SK-N-SH treated with all-trans-retinoic acid at 6 μM for 48 hours (cell line): ENCODE results near the gene SIX2.

ENCODE experiments used
- ATAC-seq: fragments of 200-7000 bp; cut with Tn5 transposase; 3 replicates; pipeline ENCODE4 v1.9.1; 2020; ENCODE audit warnings: mild to moderate bottlenecking, moderate library complexity
- ARNTL ChIP-seq: fragments of 450-650 bp; formaldehyde crosslinking; IDR thresholded peaks from 2 replicates; pipeline ENCODE4 v1.5.0; 2020; ENCODE audit warnings: low read depth, mild to moderate bottlenecking, moderate library complexity, borderline replicate concordance
- CSDC2 ChIP-seq: fragments of 250-450 bp; sonication (Bioruptor Pico); IDR thresholded peaks from 2 replicates; pipeline ENCODE4 v1.5.0; 2020; ENCODE audit warnings: mild to moderate bottlenecking, moderate library complexity
- ESRRG ChIP-seq: fragments of 250-450 bp; sonication (Bioruptor Pico); IDR thresholded peaks from 2 replicates; pipeline ENCODE4 v1.6.1; 2021; ENCODE audit warnings: mild to moderate bottlenecking
- GLIS3 ChIP-seq: fragments of 250-450 bp; sonication (Bioruptor Pico); IDR thresholded peaks from 2 replicates; pipeline ENCODE4 v1.5.0; 2020; ENCODE audit warnings: mild to moderate bottlenecking, moderate library complexity
- ISL1 ChIP-seq: fragments of 250-450 bp; sonication (Bioruptor Pico); IDR thresholded peaks from 2 replicates; pipeline ENCODE4 v2.1.2; 2022; ENCODE audit warnings: mild to moderate bottlenecking, moderate library complexity
- OSR1 ChIP-seq: fragments of 250-450 bp; sonication (Bioruptor Pico); IDR thresholded peaks from 2 replicates; pipeline ENCODE4 v1.8.0; 2022; ENCODE audit warnings: moderate library complexity, mild to moderate bottlenecking, inconsistent platforms
- PATZ1 ChIP-seq: fragments of 250-450 bp; sonication (Bioruptor Pico); IDR thresholded peaks from 2 replicates; pipeline ENCODE4 v1.8.0; 2020; ENCODE audit warnings: mild to moderate bottlenecking, moderate library complexity, borderline replicate concordance
- POU6F1 ChIP-seq: fragments of 250-450 bp; sonication (Bioruptor Pico); IDR thresholded peaks from 2 replicates; pipeline ENCODE4 v1.8.0; 2021; ENCODE audit warnings: low read depth, mild to moderate bottlenecking, moderate library complexity, borderline replicate concordance
- PPARA ChIP-seq: fragments of 250-450 bp; sonication (Bioruptor Pico); IDR thresholded peaks from 2 replicates; pipeline ENCODE4 v1.5.0; 2020; ENCODE audit warnings: mild to moderate bottlenecking, borderline replicate concordance
- RARB ChIP-seq: fragments of 250-450 bp; sonication (Bioruptor Pico); IDR thresholded peaks from 2 replicates; pipeline ENCODE4 v1.8.0; 2021; ENCODE audit warnings: mild to moderate bottlenecking, moderate library complexity
- SNAI2 ChIP-seq: fragments of 250-450 bp; sonication (Bioruptor Pico); IDR thresholded peaks from 2 replicates; pipeline ENCODE4 v1.5.0; 2020; ENCODE audit warnings: mild to moderate bottlenecking, moderate library complexity
- TCF4 ChIP-seq: fragments of 250-450 bp; sonication (Bioruptor Pico); IDR thresholded peaks from 2 replicates; pipeline ENCODE4 v1.8.0; 2021; ENCODE audit warnings: mild to moderate bottlenecking, moderate library complexity, borderline replicate concordance
- ZC3H10 ChIP-seq: fragments of 250-450 bp; sonication (Bioruptor Pico); IDR thresholded peaks from 2 replicates; pipeline ENCODE4 v1.5.1; 2021; ENCODE audit warnings: mild to moderate bottlenecking, moderate library complexity
- ZNF565 ChIP-seq: fragments of 450-650 bp; formaldehyde crosslinking; conservative IDR thresholded peaks from 2 replicates; pipeline ENCODE4 v1.5.0; 2020; ENCODE audit warnings: low read depth, mild to moderate bottlenecking, moderate library complexity
- ZNF70 ChIP-seq: fragments of 450-650 bp; formaldehyde crosslinking; IDR thresholded peaks from 2 replicates; pipeline ENCODE4 v1.5.0; 2020; ENCODE audit warnings: mild to moderate bottlenecking, moderate library complexity
- ZNF8 ChIP-seq: fragments of 450-650 bp; formaldehyde crosslinking; IDR thresholded peaks from 2 replicates; pipeline ENCODE4 v1.5.0; 2020; ENCODE audit warnings: mild to moderate bottlenecking, moderate library complexity
- TF ChIP-seq, protein P1 (sequence below): fragments of 250-450 bp; sonication (Bioruptor Pico); IDR thresholded peaks from 2 replicates; pipeline ENCODE4 v1.5.1; 2020; ENCODE audit warnings: low read depth, mild to moderate bottlenecking, moderate library complexity

The SIX2 gene

DNA sequence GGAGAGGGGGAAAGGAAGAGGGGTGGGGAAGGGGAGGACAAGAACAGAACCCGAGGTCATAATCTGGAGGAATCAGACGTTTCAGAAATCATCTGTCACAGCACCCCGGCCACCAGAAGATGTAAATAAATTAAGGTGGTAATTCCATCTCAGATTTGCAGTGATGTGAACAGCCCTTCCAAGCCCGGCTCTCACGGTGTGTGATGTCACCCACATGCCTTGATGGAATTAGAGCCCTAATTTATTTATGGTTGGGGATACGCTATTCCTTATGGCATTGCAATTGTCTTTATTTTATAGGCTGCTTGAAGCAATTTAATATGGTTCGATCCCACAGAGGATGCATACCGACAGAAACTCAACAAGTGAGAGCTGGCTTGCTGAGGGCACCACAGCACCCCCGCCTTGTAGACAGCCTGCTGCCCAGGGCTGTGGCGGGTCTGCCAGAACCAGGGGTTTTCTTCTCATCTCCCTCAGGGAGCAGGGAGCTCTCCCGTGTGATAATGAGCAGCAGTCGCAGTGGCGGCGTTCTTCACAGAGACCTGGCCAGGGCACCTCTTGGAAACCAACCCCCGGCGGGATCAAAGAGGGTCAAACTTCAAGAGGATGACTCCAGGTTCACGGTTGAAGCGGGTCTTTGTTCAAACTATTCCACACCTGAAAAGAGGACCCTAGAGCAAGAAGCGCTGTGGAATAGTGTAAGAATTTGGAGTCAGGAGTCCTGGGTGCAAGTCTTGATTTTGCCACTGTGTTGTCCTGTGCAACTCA is 40.5 kb upstream of the SIX2 start:
- no peak for TF ChIP-seq ESRRG (CRISPR knock-in tag)
- TF ChIP-seq POU6F1 (CRISPR knock-in tag), result no peak
- TF ChIP-seq RARB, result no peak
- TF ChIP-seq, all 23 proteins: peak for 0
- ATAC-seq, result no peak

- no peak for ATAC-seq
These were observed 38.0 kb upstream of the SIX2 start for GRCh38 chr2:45047301-45047700.

GRCh38 chr2:45046786-45047185 is 37.5 kb upstream of the SIX2 start:
- TF ChIP-seq ZNF565 (CRISPR knock-in tag) (no peak), PATZ1 (CRISPR knock-in tag) (peak; percentile 45; the same call in 1 of the 2 replicates)
- TF ChIP-seq, all 23 proteins: peak for 1
- no peak for ATAC-seq

More at GRCh38 chr2:45047301-45047700, 38.0 kb upstream of the SIX2 start:
- TF ChIP-seq CSDC2 (CRISPR knock-in tag), result no peak
- no peak for TF ChIP-seq OSR1 (CRISPR knock-in tag)
- no peak for TF ChIP-seq ZNF8 (CRISPR knock-in tag)
- no peak for TF ChIP-seq ZNF565 (CRISPR knock-in tag)
- no peak for TF ChIP-seq ISL1 (CRISPR knock-in tag)
- TF ChIP-seq POU6F1 (CRISPR knock-in tag), result no peak
- TF ChIP-seq SNAI2 (CRISPR knock-in tag), result no peak
- TF ChIP-seq, protein P1, sequence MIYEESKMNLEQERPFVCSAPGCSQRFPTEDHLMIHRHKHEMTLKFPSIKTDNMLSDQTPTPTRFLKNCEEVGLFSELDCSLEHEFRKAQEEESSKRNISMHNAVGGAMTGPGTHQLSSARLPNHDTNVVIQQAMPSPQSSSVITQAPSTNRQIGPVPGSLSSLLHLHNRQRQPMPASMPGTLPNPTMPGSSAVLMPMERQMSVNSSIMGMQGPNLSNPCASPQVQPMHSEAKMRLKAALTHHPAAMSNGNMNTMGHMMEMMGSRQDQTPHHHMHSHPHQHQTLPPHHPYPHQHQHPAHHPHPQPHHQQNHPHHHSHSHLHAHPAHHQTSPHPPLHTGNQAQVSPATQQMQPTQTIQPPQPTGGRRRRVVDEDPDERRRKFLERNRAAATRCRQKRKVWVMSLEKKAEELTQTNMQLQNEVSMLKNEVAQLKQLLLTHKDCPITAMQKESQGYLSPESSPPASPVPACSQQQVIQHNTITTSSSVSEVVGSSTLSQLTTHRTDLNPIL (CRISPR knock-in tag), result no peak

GRCh38 chr2:45045706-45046105 is 36.5 kb upstream of the SIX2 start:
- ATAC-seq, result no peak
- TF ChIP-seq, protein P1 (CRISPR knock-in tag), result no peak

- TF ChIP-seq TCF4 (peak; percentile 42; the same call in 1 of the 2 replicates), OSR1 (CRISPR knock-in tag) (no peak)
- no peak for ATAC-seq
These were observed 35.7 kb upstream of the SIX2 start for GRCh38 chr2:45044916-45045315.

DNA sequence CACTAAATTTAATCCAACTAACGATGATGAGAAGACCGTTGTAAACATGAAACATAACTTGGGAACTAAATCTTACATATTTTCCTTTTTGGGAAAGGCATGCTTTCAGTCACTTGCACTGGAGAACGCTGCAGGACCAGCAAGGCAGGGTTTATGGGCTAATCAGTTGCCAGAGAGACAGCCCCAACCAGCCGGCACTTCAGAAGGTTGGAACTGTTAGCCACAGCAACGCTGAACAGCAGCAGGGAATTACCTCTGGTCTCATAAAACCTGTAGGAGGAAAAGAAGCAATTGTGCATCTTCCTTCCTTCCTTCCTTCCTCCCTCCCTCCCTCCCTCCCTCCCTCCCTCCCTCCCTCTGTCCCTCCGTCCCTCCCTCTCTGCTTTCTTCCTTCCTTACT is 33.9 kb upstream of the SIX2 start:
- peak; percentile 55; the same call in 2 of the 3 replicates for ATAC-seq
- TF ChIP-seq ZNF8 (CRISPR knock-in tag), result no peak
- TF ChIP-seq ZNF70, result no peak
- TF ChIP-seq GLIS3 (CRISPR knock-in tag), result no peak
- no peak for TF ChIP-seq ARNTL (CRISPR knock-in tag)
- TF ChIP-seq RARB, result no peak
- TF ChIP-seq PATZ1 (CRISPR knock-in tag), result no peak
- no peak for TF ChIP-seq PPARA (CRISPR knock-in tag)
- no peak for TF ChIP-seq POU6F1 (CRISPR knock-in tag)
- TF ChIP-seq, protein P1 (CRISPR knock-in tag), result no peak
- TF ChIP-seq CSDC2 (CRISPR knock-in tag), result no peak
- no peak for TF ChIP-seq ZC3H10
- TF ChIP-seq ESRRG (CRISPR knock-in tag), result no peak
